ENCODE results near the gene RIMBP2.

Gene RIMBP2

DNA sequence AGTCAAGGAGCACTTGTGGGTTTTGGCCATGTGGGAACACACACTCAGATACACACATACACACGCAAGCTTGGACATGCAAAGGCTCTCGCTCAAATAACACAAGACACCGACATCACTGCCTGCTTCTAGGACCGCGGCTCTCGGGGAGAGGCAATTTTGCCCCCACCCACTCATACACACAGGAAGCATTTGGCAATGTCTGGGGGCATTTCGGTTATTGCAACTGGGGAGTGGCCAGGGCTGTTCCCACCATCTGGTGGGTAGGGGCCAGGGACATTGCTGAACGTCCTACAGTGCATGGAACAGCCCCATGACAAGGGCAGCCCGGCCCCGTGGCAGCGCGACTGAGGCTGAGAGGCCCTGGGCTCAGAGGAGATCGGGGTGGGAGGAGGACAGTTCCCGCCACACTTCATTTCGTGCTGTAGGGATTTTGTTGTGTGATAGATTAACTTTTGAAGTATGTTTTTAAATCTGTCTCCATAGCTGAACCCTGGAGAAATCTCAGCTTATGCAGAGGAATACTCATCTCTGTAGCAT lies 35.6 kb downstream of the RIMBP2 start:
- DNase-seq = no peak

GRCh38 chr12:130677957-130678558 lies 38.0 kb downstream of the RIMBP2 start:
- no peak for DNase-seq

DNA sequence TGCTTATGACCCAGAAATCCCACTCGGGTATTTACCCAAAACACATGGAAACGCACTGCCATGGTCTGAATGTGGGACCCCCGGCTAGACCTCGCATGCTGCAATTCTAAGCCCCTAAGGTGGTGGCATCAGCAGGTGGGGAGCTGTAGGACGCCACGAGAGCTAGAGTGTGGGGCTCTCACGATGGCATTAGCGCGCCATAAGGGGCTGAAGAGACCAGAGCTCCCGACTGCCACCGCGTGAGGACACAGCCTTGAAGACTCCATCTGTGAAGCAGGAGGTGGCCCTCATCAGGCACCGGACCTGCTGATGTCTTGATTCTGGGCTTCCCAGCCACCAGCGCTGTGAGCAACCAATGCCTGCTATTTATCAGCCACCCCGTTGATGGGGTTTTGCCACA lies 40.3 kb downstream of the RIMBP2 start:
- no peak for DNase-seq

DNA sequence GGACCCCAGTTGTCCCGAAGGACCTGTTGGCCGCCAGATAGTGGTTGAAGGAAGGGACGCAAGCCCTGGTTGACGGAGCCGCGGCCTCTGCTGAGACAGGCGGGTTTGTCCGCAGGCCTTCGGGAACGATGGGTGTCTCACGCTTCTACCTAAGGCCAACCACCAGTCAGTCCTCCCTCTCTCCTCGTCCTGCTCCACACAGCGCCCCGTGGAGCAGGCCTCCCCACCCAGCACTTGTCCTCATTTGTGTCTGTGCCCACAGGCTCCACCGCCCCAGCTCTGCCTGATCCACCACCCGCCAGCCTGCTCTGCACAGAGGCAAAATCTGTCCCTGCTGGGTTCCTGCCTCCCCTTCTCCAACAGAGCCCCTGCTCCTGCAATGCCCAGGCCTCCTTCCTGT lies 41.0 kb downstream of the RIMBP2 start:
- no peak for DNase-seq

GRCh38 chr12:130674676-130675075 lies 41.4 kb downstream of the RIMBP2 start:
- DNase-seq = no peak

DNA sequence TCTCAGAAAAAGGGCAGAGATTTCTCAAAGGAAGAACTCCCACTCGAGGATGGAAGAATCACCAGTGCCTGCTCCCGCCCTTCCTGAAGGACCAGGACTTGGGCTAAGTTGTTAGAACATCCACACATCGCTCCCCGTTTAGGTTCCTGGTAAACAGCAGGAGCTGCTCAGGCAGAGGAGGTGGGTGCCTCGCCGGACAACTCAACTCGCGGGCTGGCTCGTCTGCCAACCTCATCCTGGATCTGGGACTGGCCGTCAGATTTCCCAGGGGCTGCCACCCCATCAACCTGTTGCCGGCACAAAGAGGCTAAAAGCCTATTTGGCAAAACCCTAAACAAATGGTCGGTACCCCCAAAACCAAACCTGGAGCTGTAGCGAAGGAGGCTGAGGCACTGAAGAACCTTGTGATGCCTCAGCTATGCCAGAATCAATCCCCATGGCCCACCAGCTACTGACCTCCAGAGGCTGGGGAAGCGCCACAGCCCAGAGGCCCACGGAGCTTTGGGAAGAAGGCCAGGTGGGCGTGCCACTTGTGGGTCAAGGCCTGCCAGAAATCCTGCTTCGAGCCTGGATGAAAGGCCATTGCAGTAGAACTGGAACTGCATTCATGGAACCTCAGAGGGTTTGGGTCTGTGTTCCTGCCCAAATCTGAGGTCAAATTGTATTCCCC lies 42.9 kb downstream of the RIMBP2 start:
- DNase-seq = no peak

GRCh38 chr12:130672089-130672820 lies 43.8 kb downstream of the RIMBP2 start:
- DNase-seq = no peak

DNA sequence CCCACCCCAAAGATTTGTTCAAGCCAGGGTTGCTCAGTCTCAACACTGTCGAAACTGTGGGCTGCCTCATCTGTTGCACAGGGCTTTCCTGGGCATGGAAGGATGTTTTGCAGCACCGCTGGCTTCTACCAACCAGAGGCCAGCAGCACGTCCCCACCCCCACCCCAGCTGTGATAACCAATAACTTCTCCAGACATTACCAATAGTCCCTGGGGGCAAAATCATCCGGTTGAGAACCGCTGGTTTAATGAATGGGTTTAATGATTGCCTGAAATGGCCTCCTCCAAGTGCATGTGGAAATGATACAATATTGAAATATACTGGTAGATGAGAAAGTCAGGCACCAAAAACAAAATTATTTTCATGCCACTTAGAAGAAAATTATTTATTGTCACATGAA lies 44.5 kb downstream of the RIMBP2 start:
- no peak for DNase-seq

DNA sequence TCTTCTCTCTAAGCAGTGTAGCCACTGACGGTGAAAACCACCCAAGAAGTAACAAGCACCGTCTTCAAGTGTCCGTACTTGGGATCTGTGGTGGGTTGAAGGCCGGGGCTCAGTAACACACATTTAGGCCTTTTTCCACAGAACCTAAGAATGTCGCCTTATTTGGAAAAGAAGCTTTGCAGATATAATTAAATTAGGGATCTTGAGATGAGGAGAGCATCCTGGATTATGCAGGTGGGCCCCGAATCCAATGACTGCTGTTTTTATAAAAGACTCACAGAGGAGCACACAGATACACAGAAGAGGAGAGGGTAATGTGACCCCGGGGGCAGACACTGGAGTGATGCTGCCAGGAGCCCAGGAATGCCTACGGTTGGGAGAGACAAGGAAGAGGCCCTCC lies 46.3 kb downstream of the RIMBP2 start:
- no peak for DNase-seq

- DNase-seq = no peak
Observed at GRCh38 chr12:130669205-130669557, 46.9 kb downstream of the RIMBP2 start.

- DNase-seq = no peak
Observed at GRCh38 chr12:130668286-130669204, 47.6 kb downstream of the RIMBP2 start.

DNA sequence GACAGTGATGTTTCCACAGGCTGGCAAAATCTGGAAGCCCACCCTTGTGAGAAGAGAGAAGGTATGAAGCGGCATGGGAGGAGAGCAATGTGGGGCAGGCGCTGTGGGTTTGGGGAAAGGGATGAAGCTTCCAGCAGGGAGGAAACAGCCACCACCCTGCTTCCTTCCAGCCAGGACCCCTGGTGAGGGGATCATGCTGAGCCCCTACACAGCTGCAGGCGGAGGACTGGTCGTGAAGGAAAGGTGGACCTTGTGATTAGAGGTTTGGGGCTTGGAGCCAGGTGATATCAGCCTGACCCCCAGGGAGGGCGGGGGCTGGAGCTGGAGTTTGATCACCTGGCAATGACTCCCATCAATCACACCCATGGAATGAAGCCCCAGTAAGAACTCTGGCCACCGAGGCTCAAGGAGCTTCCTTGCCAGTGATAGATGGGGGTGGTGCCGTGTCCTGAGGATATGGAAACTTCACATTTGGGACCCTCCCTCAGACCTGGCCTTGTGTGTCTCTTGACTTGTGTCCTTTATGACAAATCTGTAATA lies 48.6 kb downstream of the RIMBP2 start:
- DNase-seq = no peak

- no peak for DNase-seq
Observed at GRCh38 chr12:130666645-130667044, 49.5 kb downstream of the RIMBP2 start.

GRCh38 chr12:130665753-130666152 lies 50.3 kb downstream of the RIMBP2 start:
- no peak for DNase-seq

GRCh38 chr12:130664772-130665171 lies 51.3 kb downstream of the RIMBP2 start:
- DNase-seq = no peak

GRCh38 chr12:130664252-130664651 lies 51.8 kb downstream of the RIMBP2 start:
- no peak for DNase-seq

GRCh38 chr12:130663514-130663913 lies 52.6 kb downstream of the RIMBP2 start:
- DNase-seq = peak in 1 of 5 experiments; percentile 18

GRCh38 chr12:130661486-130662255 lies 54.4 kb downstream of the RIMBP2 start:
- DNase-seq = no peak

GRCh38 chr12:130661059-130661458 lies 55.0 kb downstream of the RIMBP2 start:
- DNase-seq = no peak

DNA sequence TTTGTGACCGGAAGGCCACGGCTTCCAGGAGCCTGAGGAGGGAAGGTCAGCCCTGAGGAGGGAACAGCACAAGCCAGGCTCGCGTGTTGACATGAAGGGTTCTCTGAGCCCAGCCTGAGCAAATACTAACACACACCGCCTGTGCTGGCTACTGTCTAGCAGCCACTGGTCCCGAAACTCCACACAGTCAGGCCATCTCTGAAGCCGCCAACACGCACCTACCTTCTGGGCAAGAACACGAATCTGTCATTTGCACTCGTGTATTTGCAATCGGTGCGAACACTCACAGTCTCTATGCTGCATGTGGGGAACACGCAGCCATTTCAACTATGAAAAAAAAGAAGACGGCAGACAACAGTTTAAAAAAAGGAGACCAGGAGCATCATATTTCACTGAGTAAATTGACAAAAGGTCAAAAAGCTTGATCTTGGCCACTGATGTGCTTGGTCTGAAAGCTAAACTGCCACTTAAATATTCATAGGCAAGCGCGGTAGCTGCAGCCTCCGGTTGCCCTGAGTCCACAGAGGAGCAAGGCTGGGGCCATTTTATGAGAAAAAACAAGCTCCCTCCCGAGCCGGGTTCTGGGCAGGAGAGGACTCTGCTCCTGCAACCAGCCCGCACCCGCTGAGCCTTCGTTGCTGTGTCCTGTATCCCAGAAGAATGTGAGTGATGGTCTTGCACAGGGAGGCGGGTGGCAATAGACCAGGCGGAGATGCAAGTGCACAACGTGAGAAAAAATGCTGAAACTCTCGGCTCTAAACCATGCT lies 57.8 kb downstream of the RIMBP2 start:
- no peak for DNase-seq

GRCh38 chr12:130656411-130656810 lies 59.7 kb downstream of the RIMBP2 start:
- DNase-seq = no peak

Data from T-helper 2 cell (primary cell).